ENCODE results near the gene TMEM121. TPM values are rescaled to one million over a fixed set of nuclear protein-coding genes. Genes with fewer than 3 reads are reported as not detected.
A peak's percentile ranks its signal among the peaks of the same experiment; 100 is the strongest.

Gene TMEM121
- total RNA-seq, 1 donor from 2014 or later, result 9.9 TPM

- Mint-ChIP-seq H3K27me3 (ENCODE audit: insufficient read depth) (peaks cover 19% of the 10 kb centered on the region), H3K27ac (no peak overlapping the region), H3K36me3 (ENCODE audit: low read depth) (no peaks in the 10 kb centered on the region), H3K4me1 (ENCODE audit: low read depth) (peaks cover 7% of the 10 kb centered on the region), H3K9me3 (no peaks in the 10 kb centered on the region), H3K4me3 (no peak overlapping the region)
- DNase-seq (ENCODE audit: low spot score), result no peak
- intact Hi-C loops (cut with micrococcal nuclease), result no loop called here
Observed at GRCh38 chr14:105505101-105505500, 21.3 kb upstream of the TMEM121 start.

GRCh38 chr14:105507247-105507646 lies 19.1 kb upstream of the TMEM121 start:
- Mint-ChIP-seq H3K27ac (no peak overlapping the region), H3K36me3 (ENCODE audit: low read depth) (no peaks in the 10 kb centered on the region), H3K9me3 (no peaks in the 10 kb centered on the region), H3K4me3 (no peak overlapping the region), H3K27me3 (ENCODE audit: insufficient read depth) (peaks cover 19% of the 10 kb centered on the region), H3K4me1 (ENCODE audit: low read depth) (peaks cover 7% of the 10 kb centered on the region)
- intact Hi-C loops (cut with micrococcal nuclease), result no loop called here
- no peak for DNase-seq (ENCODE audit: low spot score)

- no peak overlapping the region for H3K27ac Mint-ChIP-seq
- intact Hi-C loops (cut with micrococcal nuclease), result no loop called here
- H3K27me3 Mint-ChIP-seq (ENCODE audit: insufficient read depth), result peaks cover 21% of the 10 kb centered on the region
- no peaks in the 10 kb centered on the region for H3K9me3 Mint-ChIP-seq
- no peaks in the 10 kb centered on the region for H3K36me3 Mint-ChIP-seq (ENCODE audit: low read depth)
- no peak overlapping the region for H3K4me3 Mint-ChIP-seq
- DNase-seq (ENCODE audit: low spot score), result no peak
- H3K4me1 Mint-ChIP-seq (ENCODE audit: low read depth), result peaks cover 7% of the 10 kb centered on the region
Observed at GRCh38 chr14:105508069-105508468, 18.3 kb upstream of the TMEM121 start.

- Mint-ChIP-seq H3K4me3 (no peak overlapping the region), H3K9me3 (no peaks in the 10 kb centered on the region), H3K36me3 (ENCODE audit: low read depth) (no peaks in the 10 kb centered on the region), H3K4me1 (ENCODE audit: low read depth) (peaks cover 7% of the 10 kb centered on the region), H3K27me3 (ENCODE audit: insufficient read depth) (peaks cover 21% of the 10 kb centered on the region), H3K27ac (no peak overlapping the region)
- intact Hi-C loops (cut with micrococcal nuclease), result no loop called here
- DNase-seq (ENCODE audit: low spot score), result no peak
Observed at GRCh38 chr14:105508601-105509000, 17.8 kb upstream of the TMEM121 start.

GRCh38 chr14:105517096-105517495 lies 9.3 kb upstream of the TMEM121 start:
- H3K4me3 Mint-ChIP-seq, result no peak overlapping the region
- H3K9me3 Mint-ChIP-seq, result peaks cover 3% of the 10 kb centered on the region
- intact Hi-C loops (cut with micrococcal nuclease), result no loop called here
- no peak overlapping the region for H3K27ac Mint-ChIP-seq
- peaks cover 2% of the 10 kb centered on the region for H3K36me3 Mint-ChIP-seq (ENCODE audit: low read depth)
- no peak for DNase-seq (ENCODE audit: low spot score)
- peaks cover 21% of the 10 kb centered on the region for H3K27me3 Mint-ChIP-seq (ENCODE audit: insufficient read depth)
- no peaks in the 10 kb centered on the region for H3K4me1 Mint-ChIP-seq (ENCODE audit: low read depth)

- Mint-ChIP-seq H3K27ac (no peak overlapping the region), H3K36me3 (ENCODE audit: low read depth) (no peaks in the 10 kb centered on the region), H3K27me3 (ENCODE audit: insufficient read depth) (peaks cover 28% of the 10 kb centered on the region), H3K4me1 (ENCODE audit: low read depth) (no peaks in the 10 kb centered on the region), H3K4me3 (no peak overlapping the region), H3K9me3 (no peaks in the 10 kb centered on the region)
- intact Hi-C loops (cut with micrococcal nuclease), result loop anchor here (10.0 kb wide), 1 partner anchor 315 kb away; no protein-coding TSS in a partner anchor
- no peak for DNase-seq (ENCODE audit: low spot score)
Observed at GRCh38 chr14:105519946-105520698, 6.3 kb upstream of the TMEM121 start.

GRCh38 chr14:105525326-105525725 lies 1.1 kb upstream of the TMEM121 start:
- H3K4me1 Mint-ChIP-seq (ENCODE audit: low read depth), result no peaks in the 10 kb centered on the region
- peaks cover 30% of the 10 kb centered on the region for H3K27me3 Mint-ChIP-seq (ENCODE audit: insufficient read depth)
- intact Hi-C loops (cut with micrococcal nuclease), result loop anchor here (10.0 kb wide), 1 partner anchor 321 kb away; no protein-coding TSS in a partner anchor
- H3K4me3 Mint-ChIP-seq, result peak overlapping the region; percentile 70
- no peaks in the 10 kb centered on the region for H3K36me3 Mint-ChIP-seq (ENCODE audit: low read depth)
- H3K9me3 Mint-ChIP-seq, result no peaks in the 10 kb centered on the region
- no peak for DNase-seq (ENCODE audit: low spot score)
- H3K27ac Mint-ChIP-seq, result no peak overlapping the region

- Mint-ChIP-seq H3K27ac (peak overlapping the region; percentile 55), H3K36me3 (ENCODE audit: low read depth) (no peaks in the 10 kb centered on the region), H3K9me3 (no peaks in the 10 kb centered on the region), H3K4me3 (peak overlapping the region; percentile 77), H3K27me3 (ENCODE audit: insufficient read depth) (peaks cover 28% of the 10 kb centered on the region), H3K4me1 (ENCODE audit: low read depth) (no peaks in the 10 kb centered on the region)
- DNase-seq (ENCODE audit: low spot score), result no peak
- intact Hi-C loops (cut with micrococcal nuclease), result loop anchor here (10.0 kb wide), 1 partner anchor 322 kb away; no protein-coding TSS in a partner anchor
Observed at GRCh38 chr14:105526776-105527380, 495 bp downstream of the TMEM121 start.

GRCh38 chr14:105527381-105527825 lies 1.0 kb downstream of the TMEM121 start:
- Mint-ChIP-seq H3K27me3 (ENCODE audit: insufficient read depth) (peaks cover 28% of the 10 kb centered on the region), H3K4me1 (ENCODE audit: low read depth) (no peaks in the 10 kb centered on the region), H3K4me3 (peak overlapping the region; percentile 77), H3K9me3 (no peaks in the 10 kb centered on the region), H3K27ac (peak overlapping the region; percentile 71), H3K36me3 (ENCODE audit: low read depth) (no peaks in the 10 kb centered on the region)
- intact Hi-C loops (cut with micrococcal nuclease), result loop anchor here (10.0 kb wide), 1 partner anchor 323 kb away; no protein-coding TSS in a partner anchor
- no peak for DNase-seq (ENCODE audit: low spot score)

- Mint-ChIP-seq H3K27ac (peak overlapping the region; percentile 71), H3K4me1 (ENCODE audit: low read depth) (no peaks in the 10 kb centered on the region)
Observed at GRCh38 chr14:105527826-105528585, 1.6 kb downstream of the TMEM121 start.

GRCh38 chr14:105528586-105529318 lies 2.4 kb downstream of the TMEM121 start:
- Mint-ChIP-seq H3K4me3 (peak overlapping the region; percentile 82), H3K4me1 (ENCODE audit: low read depth) (no peaks in the 10 kb centered on the region), H3K27me3 (ENCODE audit: insufficient read depth) (peaks cover 25% of the 10 kb centered on the region), H3K27ac (peak overlapping the region; percentile 72), H3K36me3 (ENCODE audit: low read depth) (no peaks in the 10 kb centered on the region), H3K9me3 (no peaks in the 10 kb centered on the region)
- DNase-seq (ENCODE audit: low spot score), result no peak
- intact Hi-C loops (cut with micrococcal nuclease), result loop anchor here (1.0 to 10.0 kb wide), 5 partner anchors 37 to 324 kb away; partner anchors contain the start of gene TEDC1

More at GRCh38 chr14:105527826-105528585, 1.6 kb downstream of the TMEM121 start:
- intact Hi-C loops (cut with micrococcal nuclease), result loop anchor here (1.0 to 10.0 kb wide), 5 partner anchors 37 to 323 kb away; partner anchors contain the start of gene TEDC1
- Mint-ChIP-seq H3K9me3 (no peaks in the 10 kb centered on the region), H3K27me3 (ENCODE audit: insufficient read depth) (peaks cover 28% of the 10 kb centered on the region), H3K36me3 (ENCODE audit: low read depth) (no peaks in the 10 kb centered on the region), H3K4me3 (peak overlapping the region; percentile 77)
- peak; percentile 75 for DNase-seq (ENCODE audit: low spot score)

- H3K27ac Mint-ChIP-seq, result peak overlapping the region; percentile 72
- H3K27me3 Mint-ChIP-seq (ENCODE audit: insufficient read depth), result peaks cover 25% of the 10 kb centered on the region
- intact Hi-C loops (cut with micrococcal nuclease), result loop anchor here (2.0 to 10.0 kb wide), 2 partner anchors 48 to 324 kb away; no protein-coding TSS in a partner anchor
- H3K9me3 Mint-ChIP-seq, result no peaks in the 10 kb centered on the region
- H3K4me3 Mint-ChIP-seq, result peak overlapping the region; percentile 82
- DNase-seq (ENCODE audit: low spot score), result no peak
- no peaks in the 10 kb centered on the region for H3K4me1 Mint-ChIP-seq (ENCODE audit: low read depth)
- H3K36me3 Mint-ChIP-seq (ENCODE audit: low read depth), result no peaks in the 10 kb centered on the region
Observed at GRCh38 chr14:105529319-105529568, 2.9 kb downstream of the TMEM121 start.
